Gastroesophageal sphincter (tissue), 3 donors: Measurements from ENCODE around the gene PRDM16.

Source experiments
- EP300 ChIP-seq: sonication (generic); formaldehyde crosslinking; IDR thresholded peaks from one replicate; pipeline ENCODE4 v1.6.1; 2017; ENCODE audit warnings: antibody characterized with exemption, mild to moderate bottlenecking
- TF ChIP-seq, protein P1 (sequence below), 4 experiments: fragments of 200-600 bp in 2 of 4; fragments of 450-650 bp in 2 of 4; sonication (generic) in 1 of 4; IDR thresholded peaks; one replicate each; pipeline ENCODE4 v1.5.1; 2017 to 2019; ENCODE audit warnings: antibody characterized with exemption in 4 of 4, mild to moderate bottlenecking in 2 of 4, moderate library complexity in 2 of 4

DNA sequence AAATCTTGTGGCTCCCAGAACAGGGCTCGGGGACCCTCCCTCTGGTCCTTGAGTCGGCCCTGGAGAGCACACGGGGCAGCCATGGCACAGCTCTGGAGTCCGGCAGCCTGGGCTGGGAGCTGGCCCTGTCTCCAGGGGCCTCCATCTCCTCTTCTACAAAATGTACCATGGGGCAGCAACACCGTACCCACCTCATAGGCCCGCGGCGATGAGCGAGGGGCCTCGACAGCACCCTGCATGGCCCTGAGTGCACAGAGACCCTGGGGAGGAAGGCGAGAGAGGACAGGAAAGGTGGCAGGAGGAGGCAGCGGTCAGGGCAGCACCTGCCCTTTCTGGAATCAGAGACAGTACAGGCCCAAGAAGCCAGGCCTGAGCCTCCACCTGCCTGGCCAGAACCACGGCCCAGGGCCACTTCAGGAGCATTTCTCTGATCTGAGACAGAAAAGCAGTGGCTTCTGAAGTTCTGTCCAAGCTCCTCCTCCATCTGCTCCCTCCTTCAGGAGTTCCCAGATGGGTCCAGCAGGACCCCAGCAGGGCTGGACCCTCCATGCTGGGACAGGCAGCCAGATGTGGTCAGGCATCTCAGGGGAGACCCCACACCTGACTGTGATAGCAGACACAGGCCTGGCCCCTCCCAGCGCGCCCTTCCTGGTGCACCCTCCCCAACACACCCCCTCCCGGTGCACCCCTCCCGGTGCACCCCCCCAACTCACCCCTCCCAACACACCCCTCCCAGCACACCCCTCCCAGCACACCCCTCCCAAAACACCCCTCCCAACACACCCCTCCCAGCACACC lies 309.6 kb downstream of the PRDM16 start:
- TF ChIP-seq, protein P1, sequence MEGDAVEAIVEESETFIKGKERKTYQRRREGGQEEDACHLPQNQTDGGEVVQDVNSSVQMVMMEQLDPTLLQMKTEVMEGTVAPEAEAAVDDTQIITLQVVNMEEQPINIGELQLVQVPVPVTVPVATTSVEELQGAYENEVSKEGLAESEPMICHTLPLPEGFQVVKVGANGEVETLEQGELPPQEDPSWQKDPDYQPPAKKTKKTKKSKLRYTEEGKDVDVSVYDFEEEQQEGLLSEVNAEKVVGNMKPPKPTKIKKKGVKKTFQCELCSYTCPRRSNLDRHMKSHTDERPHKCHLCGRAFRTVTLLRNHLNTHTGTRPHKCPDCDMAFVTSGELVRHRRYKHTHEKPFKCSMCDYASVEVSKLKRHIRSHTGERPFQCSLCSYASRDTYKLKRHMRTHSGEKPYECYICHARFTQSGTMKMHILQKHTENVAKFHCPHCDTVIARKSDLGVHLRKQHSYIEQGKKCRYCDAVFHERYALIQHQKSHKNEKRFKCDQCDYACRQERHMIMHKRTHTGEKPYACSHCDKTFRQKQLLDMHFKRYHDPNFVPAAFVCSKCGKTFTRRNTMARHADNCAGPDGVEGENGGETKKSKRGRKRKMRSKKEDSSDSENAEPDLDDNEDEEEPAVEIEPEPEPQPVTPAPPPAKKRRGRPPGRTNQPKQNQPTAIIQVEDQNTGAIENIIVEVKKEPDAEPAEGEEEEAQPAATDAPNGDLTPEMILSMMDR (IDR thresholded peaks at IDR 0.05): no peak
- TF ChIP-seq EP300: no peak
